ENCODE data around the gene CRTC1.
A peak's percentile ranks its signal among the peaks of the same experiment; 100 is the strongest.
"Not testable (repeated sequence)": the region's sequence is repeated elsewhere in the genome, so short reads cannot be mapped to it uniquely, and the experiment has no call there.

The CRTC1 gene

DNA sequence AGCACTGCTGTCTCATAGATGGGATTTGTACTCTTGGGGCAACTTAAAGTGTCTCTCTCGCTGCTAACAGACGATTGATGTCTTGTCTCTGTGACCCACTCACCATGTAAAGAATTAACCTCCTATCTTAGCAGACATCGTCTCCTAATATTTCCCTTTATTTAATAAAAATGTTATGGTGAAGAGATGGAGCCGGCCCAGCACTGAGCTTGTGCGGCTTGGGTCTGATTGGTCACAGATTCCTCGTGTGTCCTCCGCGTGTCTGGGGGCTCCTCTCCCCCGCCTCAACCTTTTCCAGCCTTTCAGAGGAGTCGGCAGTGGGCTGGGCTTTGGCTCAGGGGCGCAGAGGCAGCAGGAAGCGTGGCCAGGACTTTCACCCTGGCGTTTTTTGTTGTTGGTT is 13.2 kb upstream of the CRTC1 start:
- no peak for DNase-seq

- DNase-seq = no peak
These were observed 12.0 kb upstream of the CRTC1 start for GRCh38 chr19:18671303-18672043.

DNA sequence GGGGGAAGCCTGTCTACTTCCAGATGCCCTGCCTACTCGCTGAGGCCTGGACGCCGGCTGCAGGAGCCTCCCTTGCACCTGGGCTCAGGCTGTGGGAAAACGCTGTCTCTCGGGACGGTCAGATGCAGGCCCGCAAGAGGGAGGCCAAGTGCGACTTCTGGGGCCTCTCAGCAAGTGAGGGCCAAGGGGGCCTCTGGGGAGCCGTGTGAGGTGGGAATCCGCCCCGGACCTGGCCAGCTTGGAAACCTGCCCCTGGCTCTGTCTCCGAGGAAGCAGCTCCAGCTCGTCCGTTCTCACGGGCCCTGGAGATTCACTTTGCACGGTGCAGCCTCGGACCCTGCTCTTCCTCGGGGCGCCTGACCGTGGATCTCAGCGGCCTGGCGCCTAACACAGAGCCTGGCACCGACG is 11.4 kb upstream of the CRTC1 start:
- DNase-seq = no peak

GRCh38 chr19:18672606-18673337 is 10.7 kb upstream of the CRTC1 start:
- no peak for DNase-seq

DNA sequence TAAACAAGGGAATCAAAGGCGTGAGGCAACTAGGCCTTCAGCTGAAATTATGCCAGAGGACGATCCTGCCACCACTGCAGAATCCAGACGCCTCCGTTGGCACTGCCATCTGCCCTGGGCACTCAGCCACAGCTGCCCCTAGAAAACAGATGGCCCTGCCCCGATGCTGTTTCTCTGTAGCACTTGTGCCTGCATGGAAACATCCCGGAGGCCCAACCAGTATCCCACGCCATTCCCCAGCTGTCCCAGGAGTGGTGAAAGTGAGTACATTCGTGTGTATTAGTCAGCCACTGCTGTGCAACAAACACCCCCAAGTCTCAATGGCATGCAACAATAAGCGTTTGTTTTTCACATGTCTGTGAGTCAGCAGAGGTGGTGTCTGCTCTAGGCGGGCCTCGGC is 8.9 kb upstream of the CRTC1 start:
- no peak for DNase-seq

DNA sequence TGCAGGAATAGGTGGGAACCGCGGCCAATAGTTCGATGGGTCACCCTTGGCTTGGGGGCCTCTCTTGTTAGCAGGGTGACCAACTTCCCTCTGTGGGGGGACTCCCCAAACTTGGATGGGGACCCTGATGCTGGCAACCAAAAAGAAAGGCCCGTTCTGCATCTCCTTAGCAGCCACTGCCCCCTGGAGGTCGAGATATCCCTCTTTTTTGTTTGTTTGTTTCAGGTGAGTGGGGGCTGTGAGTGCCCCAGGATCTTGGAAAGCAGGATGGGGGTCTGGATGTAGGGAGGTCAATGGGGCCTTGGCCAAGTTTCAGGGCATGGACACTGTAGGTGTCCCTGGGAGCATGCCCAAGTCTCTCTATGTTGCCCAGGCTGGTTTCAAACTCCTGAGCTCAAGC is 7.7 kb upstream of the CRTC1 start:
- DNase-seq = no peak

- DNase-seq = no peak
These were observed 6.8 kb upstream of the CRTC1 start for GRCh38 chr19:18676692-18677091.

GRCh38 chr19:18677156-18677555 is 6.3 kb upstream of the CRTC1 start:
- DNase-seq = no peak

- not testable (repeated sequence) for DNase-seq
These were observed 3.3 kb upstream of the CRTC1 start for GRCh38 chr19:18680148-18680547.

GRCh38 chr19:18682807-18683108 is 722 bp upstream of the CRTC1 start:
- DNase-seq = no peak

DNA sequence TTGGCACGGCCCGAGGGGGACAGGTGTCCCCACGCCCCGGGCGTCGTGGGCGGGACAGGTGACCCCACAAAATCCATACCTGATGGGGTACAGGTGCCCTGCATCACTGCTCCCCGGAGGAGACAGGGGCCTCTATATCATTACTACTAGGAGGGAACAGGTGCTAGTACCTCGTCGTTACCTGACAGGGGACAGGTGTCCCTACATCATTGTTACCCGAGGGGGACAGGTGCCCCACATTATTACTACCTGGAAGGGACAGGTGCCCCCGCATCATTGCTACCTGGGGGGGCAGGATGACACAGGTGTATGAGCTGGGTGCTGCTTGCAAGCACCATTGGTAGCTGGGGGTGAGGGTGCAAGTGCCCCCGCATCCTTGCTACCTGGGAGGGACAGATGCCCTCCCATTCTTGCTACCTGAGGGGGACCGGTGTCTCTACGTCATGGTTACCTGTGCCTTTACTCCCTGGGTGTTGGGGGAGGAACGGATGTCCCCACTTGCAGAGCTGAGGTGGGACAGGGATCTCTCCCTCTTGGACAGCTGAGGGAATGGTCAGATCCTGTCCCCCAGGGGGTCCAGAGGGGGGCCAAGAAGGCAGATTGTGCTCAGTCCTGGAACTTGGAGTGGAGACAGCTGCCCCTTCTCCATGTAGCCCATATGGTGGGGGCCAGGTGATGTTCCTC is 620 bp downstream of the CRTC1 start:
- DNase-seq = no peak

DNA sequence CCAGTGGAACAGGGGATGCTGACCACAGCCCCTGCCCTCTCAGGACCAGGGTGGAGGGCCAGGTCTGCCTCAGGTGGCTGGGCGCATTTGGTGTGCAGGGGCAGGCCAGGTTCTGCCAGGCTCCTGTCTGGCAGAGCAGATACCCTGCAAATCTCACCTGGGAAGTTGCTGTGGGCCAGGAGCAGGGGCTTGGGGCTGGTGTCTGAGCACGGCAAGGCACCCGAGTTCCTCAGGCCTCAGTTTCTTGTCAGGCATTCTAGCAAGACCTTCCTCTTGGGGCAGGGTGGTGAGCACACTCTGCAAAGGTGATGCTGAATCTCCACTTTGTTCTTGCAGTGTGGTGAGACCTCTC is 1.1 kb downstream of the CRTC1 start:
- DNase-seq = no peak

- DNase-seq = no peak
These were observed 2.2 kb downstream of the CRTC1 start for GRCh38 chr19:18685597-18686190.

GRCh38 chr19:18687740-18688465 is 4.4 kb downstream of the CRTC1 start:
- DNase-seq = no peak

DNA sequence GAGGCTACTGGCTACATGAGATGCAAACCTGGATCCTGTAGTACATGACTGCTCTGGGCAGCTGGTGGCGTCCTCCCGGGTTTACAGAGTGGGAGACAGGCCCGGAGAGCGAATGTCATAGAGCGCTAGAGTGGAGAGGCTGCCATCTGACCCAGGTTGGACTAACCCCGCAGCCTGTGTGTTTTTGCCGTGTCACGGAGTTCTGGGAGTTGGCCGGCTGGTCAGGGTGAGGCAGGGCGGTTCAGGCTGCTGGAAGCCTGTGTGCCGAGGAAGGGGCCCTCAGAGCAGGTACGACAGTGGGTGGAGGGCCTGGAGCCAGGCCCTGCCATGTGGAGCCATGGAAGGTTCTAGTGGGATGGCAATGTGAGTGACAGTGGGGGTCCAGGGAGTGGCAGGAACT is 12.5 kb downstream of the CRTC1 start:
- no peak for DNase-seq

- DNase-seq = no peak
These were observed 14.2 kb downstream of the CRTC1 start for GRCh38 chr19:18697680-18698079.

DNA sequence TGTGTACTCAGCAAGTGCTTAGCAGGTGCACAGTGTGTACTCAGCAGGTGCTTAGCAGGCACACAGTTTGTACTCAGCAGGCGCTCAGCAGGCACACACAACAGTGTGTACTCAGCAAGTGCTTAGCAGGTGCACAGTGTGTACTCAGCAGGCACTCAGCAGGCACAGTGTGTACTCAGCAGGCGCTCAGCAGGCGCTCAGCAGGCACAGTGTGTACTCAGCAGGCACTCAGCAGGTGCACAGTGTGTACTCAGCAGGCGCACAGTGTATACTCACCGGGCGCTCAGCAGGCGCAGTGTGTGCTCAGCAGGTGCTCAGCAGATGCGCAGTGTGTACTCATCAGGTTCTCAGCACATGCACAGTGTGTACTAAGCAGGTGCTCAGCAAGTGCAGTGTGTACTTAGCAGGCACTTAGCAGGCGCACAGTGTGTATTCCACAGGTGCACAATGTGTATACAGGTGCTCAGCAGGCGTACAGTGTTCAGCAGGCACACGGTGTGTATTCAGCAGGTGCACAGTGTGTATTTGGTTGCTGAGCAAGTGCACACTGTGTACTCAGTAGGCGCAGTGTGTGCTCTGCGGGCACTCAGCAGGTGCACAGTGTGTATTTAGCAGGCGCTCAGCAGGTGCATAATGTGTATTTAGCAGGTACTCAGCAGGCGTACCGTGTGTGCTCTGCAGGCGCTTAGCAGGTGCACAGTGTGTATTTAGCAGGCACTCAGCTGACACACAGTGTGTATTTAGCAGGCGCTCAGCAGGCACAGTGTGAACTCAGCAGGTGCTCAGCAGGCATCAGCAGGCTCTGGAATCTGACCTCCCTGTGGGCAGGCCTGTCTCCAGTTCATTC is 15.1 kb downstream of the CRTC1 start:
- no peak for DNase-seq

DNA sequence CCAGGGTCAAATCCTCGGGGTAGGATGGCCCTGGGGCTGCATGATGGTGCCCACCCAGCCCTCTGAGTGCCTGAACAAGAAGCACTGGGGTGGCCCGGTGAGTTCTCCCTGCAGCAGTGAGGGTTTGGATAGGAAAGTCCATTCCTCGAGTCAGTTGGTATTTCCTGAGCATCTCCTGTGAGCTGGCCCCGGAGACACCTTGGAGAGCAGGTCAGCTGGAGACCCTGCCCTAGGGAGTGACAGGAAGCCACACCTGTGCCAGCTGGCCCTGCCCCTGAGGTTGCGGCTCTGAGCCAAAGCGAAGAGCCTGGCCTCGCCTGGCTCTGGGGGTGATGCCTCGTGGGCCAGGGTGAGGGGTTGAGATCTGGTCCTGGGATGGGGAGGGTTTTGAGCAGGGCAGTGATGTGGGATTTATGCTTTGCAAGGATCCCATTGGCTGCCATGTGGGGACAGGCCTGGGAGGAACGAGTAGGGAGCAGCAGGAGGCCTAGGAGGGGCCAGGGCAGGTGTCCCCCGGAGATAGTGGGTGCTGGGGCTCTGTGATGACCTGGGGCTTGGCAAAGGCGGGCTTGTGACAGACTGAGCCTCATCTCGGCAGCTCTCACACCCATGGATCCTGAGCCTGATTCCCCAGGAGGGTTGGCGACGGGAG is 16.0 kb downstream of the CRTC1 start:
- DNase-seq = no peak

DNA sequence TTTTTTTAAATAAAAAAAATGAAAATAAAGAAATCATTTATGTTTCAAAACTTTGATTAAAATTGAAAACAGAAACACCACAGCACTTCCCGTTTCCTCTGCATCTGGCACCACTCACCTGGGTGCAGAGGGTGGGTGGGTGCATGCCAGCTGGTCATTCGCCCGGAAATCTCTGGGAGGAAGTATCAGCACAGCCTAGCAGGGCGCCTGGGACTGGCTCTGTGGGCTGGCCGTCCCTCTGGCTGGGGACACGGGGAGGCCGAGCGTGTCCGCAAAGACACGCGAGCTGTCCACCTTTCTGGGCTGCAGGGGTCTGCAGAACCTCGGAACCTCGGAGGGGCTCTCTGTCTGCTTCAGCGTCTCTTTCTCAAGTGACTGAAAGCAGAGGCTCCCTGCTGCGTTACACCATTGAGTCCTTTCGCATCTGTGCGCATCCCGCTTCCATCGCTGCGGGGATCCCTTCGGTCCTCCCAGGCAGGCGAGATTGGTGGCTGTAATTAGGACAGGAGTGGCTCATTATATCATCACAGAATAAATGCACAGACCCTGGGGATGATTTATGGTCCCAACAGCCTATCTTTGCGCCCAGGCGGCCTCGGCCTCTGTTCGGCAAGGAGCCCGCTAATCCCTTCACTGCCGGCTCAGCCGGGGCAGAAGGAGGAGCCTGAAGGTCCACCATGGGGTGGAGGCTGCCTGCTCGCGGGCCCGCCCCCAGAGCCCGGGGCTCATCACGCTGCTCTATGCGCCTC is 17.2 kb downstream of the CRTC1 start:
- DNase-seq = peak; percentile 64

DNA sequence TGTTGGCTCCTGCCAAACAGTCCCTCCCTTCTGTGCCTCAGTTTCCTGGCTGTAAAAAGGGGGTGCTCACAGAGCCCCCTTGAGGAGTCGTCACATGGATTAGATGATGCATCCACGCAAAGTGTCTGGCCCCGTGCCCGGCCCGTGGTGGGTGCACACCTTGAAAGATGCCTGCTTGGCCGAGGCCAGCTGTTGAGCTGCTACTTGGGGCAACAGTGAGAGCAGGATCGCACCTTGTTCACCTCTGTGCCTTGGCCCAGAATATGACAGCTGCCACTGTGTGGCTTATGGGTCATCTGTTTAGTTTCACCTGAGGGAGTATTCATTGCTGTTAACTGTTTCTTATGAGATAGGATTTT is 17.7 kb downstream of the CRTC1 start:
- DNase-seq = no peak

GRCh38 chr19:18704054-18704453 is 20.6 kb downstream of the CRTC1 start:
- DNase-seq = no peak

Data from effector CD4-positive, alpha-beta T cell (primary cell).